ENCODE measurements around the gene DUSP10. TPM values are rescaled to one million over a fixed set of nuclear protein-coding genes. Genes with fewer than 3 reads are reported as not detected.

Gene DUSP10
- total and polyA plus RNA-seq, 2 donors (not counting 1 experiment from before 2014, with no cell fraction given): 22.8 to 37.7 TPM

- no CpG with 5 or more reads among the region's 2 CpGs for WGBS (ENCODE audit: insufficient coverage)
- TF ChIP-seq EZH2 (IDR thresholded peaks at IDR 0.05; ENCODE audit: borderline replicate concordance, insufficient read depth, low read depth, low read length, poor library complexity, severe bottlenecking): no peak
- no peak for TF ChIP-seq CTCF (IDR thresholded peaks at IDR 0.05)
- CTCF ChIA-PET: no interaction called here
Measured at GRCh38 chr1:221680085-221680484, 61.8 kb downstream of the DUSP10 start.

GRCh38 chr1:221678014-221678413 lies 63.9 kb downstream of the DUSP10 start:
- H3K9ac ChIP-seq (ENCODE audit: low read length): no peak overlapping the region
- H3K9me3 ChIP-seq (ENCODE audit: control extremely low read depth in 1 of 3, control insufficient read depth in 2 of 3, insufficient read depth in 1 of 3, low read length in 2 of 3): peaks cover 0 to 7% (median 6%) of the 10 kb centered on the region in 3 donors
- no CpG with 5 or more reads among the region's 1 CpG for WGBS (ENCODE audit: insufficient coverage)
- intact Hi-C loops (cut with micrococcal nuclease): no loop called here
- no peak overlapping the region for H3K27ac Mint-ChIP-seq
- H3K4me3 Mint-ChIP-seq: no peak overlapping the region
- no peaks in the 10 kb centered on the region for H3K4me1 ChIP-seq (ENCODE audit: control insufficient read depth in 2 of 2, insufficient read depth in 2 of 2, low read length in 2 of 2)
- peaks cover 12% of the 10 kb centered on the region for H3K9me3 Mint-ChIP-seq (ENCODE audit: insufficient read depth)
- no peak overlapping the region for H3K4me2 ChIP-seq (replicated peaks; ENCODE audit: low read depth, low read length, poor library complexity, severe bottlenecking)
- no peak overlapping the region for H3K4me3 ChIP-seq (ENCODE audit: control extremely low read depth in 1 of 5, extremely low read depth in 1 of 5, insufficient read depth in 1 of 5, low read depth in 2 of 5, low read length in 4 of 5)
- no peaks in the 10 kb centered on the region for H3K4me1 Mint-ChIP-seq
- ATAC-seq (ENCODE audit: low read depth): no peak
- no peak overlapping the region for H3K27ac ChIP-seq (ENCODE audit: low read length in 2 of 2)
- DNase-seq: no peak
- H3K27me3 ChIP-seq (replicated peaks in 1 of 4; ENCODE audit: control extremely low read depth in 1 of 4, control insufficient read depth in 3 of 4, insufficient read depth in 4 of 4, low read length in 3 of 4): no peaks in the 10 kb centered on the region
- no peaks in the 10 kb centered on the region for H3K27me3 Mint-ChIP-seq
- H3K36me3 ChIP-seq (replicated peaks in 1 of 2; ENCODE audit: control extremely low read depth in 1 of 2, control insufficient read depth in 1 of 2, extremely low read depth in 1 of 2, insufficient read depth in 2 of 2, low read length in 1 of 2): no peaks in the 10 kb centered on the region
- H4K20me1 ChIP-seq (ENCODE audit: control insufficient read depth, insufficient read depth, low read length, poor library complexity, severe bottlenecking): no peaks in the 10 kb centered on the region
- POLR2A ChIA-PET: no interaction called here
- TF ChIP-seq EZH2 (IDR thresholded peaks at IDR 0.05; ENCODE audit: borderline replicate concordance, insufficient read depth, low read depth, low read length, poor library complexity, severe bottlenecking): no peak
- TF ChIP-seq CTCF (IDR thresholded peaks at IDR 0.05): no peak
- no peak overlapping the region for H2AFZ ChIP-seq (ENCODE audit: insufficient read depth, low read depth, low read length, poor library complexity, severe bottlenecking)
- CTCF ChIA-PET: no interaction called here
- no peaks in the 10 kb centered on the region for H3K79me2 ChIP-seq (ENCODE audit: control insufficient read depth, insufficient read depth, low read length)

More at GRCh38 chr1:221680085-221680484, 61.8 kb downstream of the DUSP10 start:
- Histone ChIP-seq H3K9me3 (ENCODE audit: control extremely low read depth in 1 of 3, control insufficient read depth in 2 of 3, insufficient read depth in 1 of 3, low read length in 2 of 3) (peaks cover 0 to 7% (median 6%) of the 10 kb centered on the region in 3 donors), H2AFZ (ENCODE audit: insufficient read depth, low read depth, low read length, poor library complexity, severe bottlenecking) (no peak overlapping the region), H3K4me2 (replicated peaks; ENCODE audit: low read depth, low read length, poor library complexity, severe bottlenecking) (no peak overlapping the region), H3K27me3 (replicated peaks in 1 of 4; ENCODE audit: control extremely low read depth in 1 of 4, control insufficient read depth in 3 of 4, insufficient read depth in 4 of 4, low read length in 3 of 4) (no peaks in the 10 kb centered on the region), H4K20me1 (ENCODE audit: control insufficient read depth, insufficient read depth, low read length, poor library complexity, severe bottlenecking) (no peaks in the 10 kb centered on the region), H3K4me3 (ENCODE audit: control extremely low read depth in 1 of 5, extremely low read depth in 1 of 5, insufficient read depth in 1 of 5, low read depth in 2 of 5, low read length in 4 of 5) (no peak overlapping the region), H3K9ac (ENCODE audit: low read length) (no peak overlapping the region), H3K4me1 (ENCODE audit: control insufficient read depth in 2 of 2, insufficient read depth in 2 of 2, low read length in 2 of 2) (no peaks in the 10 kb centered on the region), H3K27ac (ENCODE audit: low read length in 2 of 2) (no peak overlapping the region), H3K79me2 (ENCODE audit: control insufficient read depth, insufficient read depth, low read length) (no peaks in the 10 kb centered on the region), H3K36me3 (replicated peaks in 1 of 2; ENCODE audit: control extremely low read depth in 1 of 2, control insufficient read depth in 1 of 2, extremely low read depth in 1 of 2, insufficient read depth in 2 of 2, low read length in 1 of 2) (no peaks in the 10 kb centered on the region)
- POLR2A ChIA-PET: no interaction called here
- H3K27ac Mint-ChIP-seq: no peak overlapping the region
- intact Hi-C loops (cut with micrococcal nuclease): no loop called here
- DNase-seq (no peak), ATAC-seq (ENCODE audit: low read depth) (no peak)
- H3K4me1 Mint-ChIP-seq: no peaks in the 10 kb centered on the region
- peaks cover 12% of the 10 kb centered on the region for H3K9me3 Mint-ChIP-seq (ENCODE audit: insufficient read depth)
- H3K27me3 Mint-ChIP-seq: no peaks in the 10 kb centered on the region
- H3K4me3 Mint-ChIP-seq: no peak overlapping the region

All from B cell (primary cell).